HG03460 (cell line): ENCODE results near the gene CAPN14.
A peak's percentile ranks its signal among the peaks of the same experiment; 100 is the strongest.

Experiments used
- ATAC-seq: cut with Tn5 transposase; IDR thresholded peaks from one replicate; pipeline ENCODE4 v1.9.1; 2021; ENCODE audit not compliant: unreplicated experiment

CAPN14 gene

DNA sequence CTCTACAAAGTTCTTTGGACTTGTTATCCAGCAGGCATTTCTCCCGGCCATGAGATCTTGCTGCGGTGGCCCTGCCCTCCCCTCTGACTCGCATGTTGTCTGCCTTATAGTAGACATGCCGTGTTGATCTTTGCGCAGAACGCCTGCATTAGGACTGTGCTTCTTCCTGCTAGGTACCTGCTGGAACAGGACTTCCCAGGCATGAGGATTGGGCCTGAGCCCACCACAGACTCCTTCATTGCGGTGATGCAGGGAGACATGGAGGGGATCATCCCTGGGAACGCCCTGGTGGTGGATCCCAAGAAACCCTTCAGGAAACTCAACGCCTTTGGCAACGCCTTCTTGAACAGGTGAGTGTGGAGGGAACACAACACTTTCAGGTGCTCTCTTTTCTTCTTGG, 26.8 kb upstream of the CAPN14 start:
- no peak for ATAC-seq

DNA sequence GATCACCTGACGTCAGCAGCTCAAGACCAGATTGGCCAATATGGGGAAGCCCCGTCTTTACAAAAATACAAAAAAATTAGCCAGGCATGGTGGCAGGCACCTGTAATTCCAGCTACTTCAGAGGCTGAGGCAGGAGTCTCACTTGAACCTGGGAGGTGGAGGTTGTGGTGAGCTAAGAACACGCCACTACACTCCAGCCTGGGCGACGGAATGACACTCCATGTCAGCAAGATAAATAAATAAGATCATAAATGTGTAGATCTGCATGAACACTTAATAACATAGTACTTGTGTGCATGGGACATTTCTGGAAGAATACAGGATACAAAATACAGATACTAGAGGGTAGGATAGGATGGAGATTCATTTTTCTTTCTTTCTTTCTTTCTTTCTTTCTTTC, 25.7 kb upstream of the CAPN14 start:
- ATAC-seq, result no peak

DNA sequence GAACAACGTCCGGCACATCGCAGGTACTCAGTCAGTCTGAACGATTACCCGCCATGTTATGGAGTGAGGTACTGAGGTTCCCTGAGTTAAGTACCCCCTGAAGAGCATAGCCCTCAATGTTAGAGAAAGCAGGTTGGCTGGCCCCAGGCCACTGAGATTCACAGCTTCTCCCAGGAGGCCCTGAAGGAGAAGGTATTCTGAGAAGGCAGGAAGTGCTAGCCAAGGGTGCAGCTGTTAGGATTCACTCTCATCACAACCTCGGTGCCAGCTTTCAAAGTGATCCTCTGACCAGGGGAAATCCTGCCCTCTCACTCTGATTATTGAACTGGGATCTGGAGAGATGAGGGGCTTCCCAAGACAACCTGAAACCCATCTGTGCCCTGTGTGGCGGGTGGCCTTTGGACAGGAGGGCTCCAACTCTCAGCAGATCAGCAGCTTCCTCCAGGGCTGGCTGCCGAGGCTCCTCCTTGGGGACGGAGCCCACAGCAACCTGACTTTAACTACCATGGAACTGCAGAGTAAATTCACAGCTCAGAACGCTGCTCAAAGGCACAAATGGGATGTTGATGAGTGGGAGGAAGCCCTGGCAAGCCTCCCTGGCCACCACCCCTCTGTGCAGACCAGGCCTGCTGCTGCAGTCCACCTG, 24.4 kb upstream of the CAPN14 start:
- no peak for ATAC-seq

DNA sequence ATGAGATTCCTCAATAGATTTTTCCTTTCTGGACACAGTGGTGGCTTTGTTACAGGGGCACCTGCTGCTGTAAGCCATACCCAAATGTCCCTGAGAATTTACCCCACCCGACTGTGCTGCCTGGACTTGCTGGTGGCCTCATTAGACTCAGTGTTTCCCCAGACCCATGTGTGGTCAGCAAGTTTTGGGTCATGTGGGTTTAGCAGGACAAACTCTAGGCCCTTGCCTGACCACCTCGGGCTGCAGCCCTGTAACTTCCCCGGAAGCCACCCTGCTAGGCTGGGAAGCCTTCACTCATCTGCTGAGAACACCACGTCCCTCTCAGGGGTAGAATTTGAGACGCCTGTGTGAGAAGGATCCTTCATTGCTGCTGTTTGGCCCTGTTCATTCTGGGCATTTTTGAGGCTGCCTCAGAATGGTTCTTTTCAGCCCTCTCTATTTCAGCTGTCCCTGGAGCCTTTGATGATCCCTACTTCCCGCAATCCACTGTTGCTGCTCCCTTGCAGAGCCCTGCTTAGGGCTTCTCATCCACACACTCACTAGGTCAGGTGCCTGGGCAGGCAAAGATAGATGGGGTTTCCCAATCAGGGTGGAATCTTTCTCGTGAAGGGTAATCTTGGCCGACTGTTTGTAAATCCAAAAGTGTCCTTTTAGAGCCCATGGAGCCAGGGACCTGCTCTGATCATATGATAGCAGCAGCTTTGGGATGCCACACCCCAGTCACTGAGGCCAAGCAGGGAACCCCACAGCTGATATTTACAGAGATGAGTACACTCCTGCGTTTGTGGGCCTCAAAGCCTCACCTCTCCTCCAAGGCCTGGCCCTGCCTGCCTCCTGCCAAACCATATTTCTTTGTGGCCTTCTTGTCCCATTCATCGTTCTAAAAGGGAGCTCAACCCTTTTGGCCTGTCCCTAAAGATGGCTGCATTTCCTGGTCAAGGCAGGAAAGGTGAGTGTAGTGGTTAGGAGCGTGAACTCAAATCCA, 23.4 kb upstream of the CAPN14 start:
- ATAC-seq, result no peak

DNA sequence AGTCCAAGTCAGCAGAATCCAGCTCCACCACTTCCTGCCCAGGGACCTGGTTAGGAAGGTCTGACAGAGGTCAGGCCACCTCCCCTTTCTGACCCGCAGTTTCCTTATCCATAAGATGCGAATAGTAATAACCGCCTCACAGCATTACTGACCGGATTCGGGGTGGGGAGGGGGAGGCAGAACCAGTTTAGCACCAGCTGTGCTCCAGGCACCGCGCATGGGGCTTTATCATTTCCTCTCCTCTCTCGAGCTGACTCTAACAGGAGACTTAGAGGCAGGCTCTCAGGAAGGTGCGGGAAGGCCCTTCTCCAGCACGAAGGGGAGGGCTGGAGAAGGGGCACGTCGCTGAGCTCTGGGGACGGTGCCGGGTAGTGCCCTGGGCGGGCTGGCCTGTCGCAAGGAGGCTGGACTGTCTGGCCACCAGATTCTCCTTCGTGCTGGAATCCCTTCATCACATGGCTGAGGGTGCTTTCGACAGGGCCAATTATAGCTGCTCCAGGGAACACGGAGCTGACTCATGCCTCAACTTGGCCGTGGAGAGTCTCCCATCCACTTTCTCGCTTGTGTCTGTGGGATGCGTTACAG, 22.4 kb upstream of the CAPN14 start:
- ATAC-seq, result no peak

DNA sequence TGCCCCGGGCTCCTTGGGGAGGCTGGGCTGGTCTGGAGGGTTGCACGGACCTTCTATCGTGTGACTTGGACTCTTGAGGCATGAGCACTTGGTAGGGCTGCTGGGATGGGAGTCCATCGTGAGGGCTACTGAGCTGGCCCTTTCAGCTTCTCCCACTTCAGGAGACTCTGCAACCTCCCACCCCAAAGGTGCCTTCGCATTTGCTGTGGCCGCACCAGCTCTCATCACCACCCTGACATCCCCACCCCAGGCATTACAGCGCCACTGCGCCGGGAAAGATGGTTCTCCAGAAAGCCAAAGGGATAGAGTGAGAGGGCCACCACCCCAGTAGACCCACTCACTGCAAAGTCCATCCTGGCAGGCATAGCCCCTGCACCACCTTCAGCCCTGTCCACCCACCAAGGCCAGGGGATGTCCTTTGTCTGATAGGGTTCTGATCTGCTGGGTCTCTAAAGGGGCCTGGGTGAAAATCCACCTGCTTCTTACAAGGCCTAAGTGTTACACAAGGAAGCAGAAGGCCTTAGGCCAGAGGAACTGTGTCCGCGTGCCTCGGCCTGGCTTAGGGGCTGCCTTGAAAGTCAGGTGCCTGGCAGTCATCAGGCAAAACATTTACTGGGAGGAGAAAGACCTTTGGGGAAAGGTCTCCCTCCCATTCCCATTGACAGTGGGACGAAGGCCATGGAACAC, 21.7 kb upstream of the CAPN14 start:
- ATAC-seq, result no peak

DNA sequence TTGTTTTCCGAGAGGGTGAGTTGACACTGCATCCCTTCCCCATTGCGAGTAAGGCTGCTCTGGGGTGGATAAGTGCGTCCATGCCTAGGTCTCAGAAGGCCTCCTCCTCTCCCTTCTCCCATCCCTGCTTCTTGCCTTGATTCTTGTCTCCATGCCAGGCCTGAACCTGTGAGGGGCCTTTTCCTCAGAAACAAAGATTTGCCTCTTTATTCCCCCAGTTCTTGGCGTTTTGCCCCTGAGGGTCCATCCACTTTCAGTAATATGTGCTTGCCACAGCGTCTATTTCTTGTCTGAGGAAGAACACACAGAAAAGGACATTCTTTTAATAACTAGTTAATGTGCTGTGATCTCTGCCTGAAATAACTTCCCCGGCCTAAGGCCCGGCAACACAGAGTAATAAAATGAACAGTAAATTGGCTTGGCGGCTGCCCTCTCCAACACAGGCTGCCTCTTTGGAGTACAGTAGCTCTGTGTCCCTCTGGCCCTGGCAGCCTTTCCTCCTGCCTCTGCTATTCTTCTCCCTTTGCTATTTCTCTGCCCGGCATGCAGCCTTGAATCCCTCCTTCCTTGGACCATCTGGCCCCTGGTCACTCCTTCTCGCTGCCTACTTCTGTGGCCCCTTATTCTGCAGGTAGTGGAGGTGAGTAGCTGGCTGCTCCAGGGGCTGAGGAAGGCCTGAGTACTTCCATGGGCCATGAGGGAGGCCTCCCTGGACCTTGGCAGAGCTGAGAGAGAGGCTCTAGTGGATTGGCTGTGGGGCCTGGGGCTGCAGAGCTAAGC, 21.0 kb upstream of the CAPN14 start:
- no peak for ATAC-seq

DNA sequence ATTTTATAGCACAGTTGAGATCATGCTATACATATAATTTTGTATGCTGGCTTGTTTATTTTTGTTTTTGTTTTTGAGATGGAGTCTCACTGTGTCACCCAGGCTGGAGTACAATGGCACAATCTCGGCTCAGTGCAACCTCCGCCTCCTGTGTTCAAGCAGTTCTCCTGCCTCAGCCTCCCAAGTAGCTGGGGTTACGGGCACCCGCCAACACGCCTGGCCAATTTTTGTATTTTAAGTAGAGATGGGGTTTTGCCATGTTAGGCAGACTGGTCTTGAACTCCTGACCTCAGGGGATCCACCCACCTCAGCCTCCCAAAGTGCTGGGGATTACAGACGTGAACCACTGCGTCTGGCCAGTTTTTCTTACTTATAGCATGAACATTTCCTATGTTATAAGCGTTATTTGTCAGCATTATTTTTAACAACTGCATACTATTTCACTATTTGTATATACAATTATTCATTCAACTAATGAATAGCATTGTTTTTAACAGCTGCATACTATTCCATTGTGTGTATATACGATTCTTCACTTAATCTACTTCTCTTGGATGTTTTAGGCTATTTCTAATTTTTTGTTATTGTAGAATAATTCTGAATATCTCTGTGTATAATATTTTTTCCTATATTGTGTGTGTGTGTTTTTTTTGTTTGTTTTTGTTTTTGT, 20.2 kb upstream of the CAPN14 start:
- no peak for ATAC-seq

DNA sequence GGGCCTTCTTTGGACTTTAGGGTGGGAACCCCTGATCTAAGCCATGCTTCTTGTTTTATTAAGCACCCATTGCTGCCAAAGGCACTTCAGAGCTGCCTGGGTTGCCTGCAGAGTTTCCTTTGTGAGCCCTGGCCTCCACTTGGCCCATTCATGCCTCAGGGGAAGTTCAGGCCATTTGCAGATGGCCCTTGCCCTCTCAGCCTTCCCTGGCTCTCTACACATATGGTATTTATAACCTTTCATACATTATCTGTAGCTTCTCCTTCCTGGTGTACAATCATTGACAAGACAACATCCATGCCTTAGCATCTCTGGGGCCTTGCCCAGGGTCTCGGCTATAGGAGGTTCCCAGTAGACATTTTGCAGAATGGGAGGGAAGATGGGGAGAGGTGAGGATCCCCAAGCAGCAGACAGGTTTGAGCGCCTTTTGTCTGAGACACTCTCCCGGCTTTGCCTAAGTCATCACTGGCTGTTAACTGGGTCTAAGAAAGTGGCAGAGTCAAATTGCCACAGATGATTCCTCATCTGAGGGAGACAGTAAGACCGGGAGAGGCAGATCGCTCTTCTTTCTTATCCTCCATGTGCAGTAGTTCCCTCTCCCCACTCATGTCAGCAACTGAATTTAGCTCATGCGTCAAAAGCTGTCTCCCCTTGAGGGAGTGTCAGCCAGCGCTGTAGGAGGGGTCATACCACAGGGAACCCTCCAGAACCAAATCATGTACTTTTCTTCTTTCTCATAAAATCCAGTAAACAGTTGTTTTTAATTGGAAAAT, 19.3 kb upstream of the CAPN14 start:
- no peak for ATAC-seq

DNA sequence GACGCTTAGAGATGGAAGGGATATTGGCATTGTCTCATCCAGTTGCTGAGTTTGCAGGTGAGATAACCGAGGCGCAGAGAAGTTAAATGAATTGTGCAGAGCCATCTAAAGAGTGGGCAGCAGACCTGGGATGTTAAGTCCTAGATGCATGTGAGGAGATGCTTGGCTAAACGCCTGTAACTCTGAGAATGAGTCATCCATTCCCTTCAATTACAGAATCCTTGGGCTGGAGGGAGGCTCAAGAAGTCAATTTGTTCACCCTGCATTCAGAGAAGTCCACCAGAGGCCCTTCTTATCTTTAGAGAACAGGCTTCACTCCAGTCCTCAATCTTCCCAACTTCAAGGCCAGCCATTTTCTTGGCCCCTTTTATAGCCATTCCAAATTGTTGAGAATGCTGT, 18.2 kb upstream of the CAPN14 start:
- ATAC-seq, result no peak

DNA sequence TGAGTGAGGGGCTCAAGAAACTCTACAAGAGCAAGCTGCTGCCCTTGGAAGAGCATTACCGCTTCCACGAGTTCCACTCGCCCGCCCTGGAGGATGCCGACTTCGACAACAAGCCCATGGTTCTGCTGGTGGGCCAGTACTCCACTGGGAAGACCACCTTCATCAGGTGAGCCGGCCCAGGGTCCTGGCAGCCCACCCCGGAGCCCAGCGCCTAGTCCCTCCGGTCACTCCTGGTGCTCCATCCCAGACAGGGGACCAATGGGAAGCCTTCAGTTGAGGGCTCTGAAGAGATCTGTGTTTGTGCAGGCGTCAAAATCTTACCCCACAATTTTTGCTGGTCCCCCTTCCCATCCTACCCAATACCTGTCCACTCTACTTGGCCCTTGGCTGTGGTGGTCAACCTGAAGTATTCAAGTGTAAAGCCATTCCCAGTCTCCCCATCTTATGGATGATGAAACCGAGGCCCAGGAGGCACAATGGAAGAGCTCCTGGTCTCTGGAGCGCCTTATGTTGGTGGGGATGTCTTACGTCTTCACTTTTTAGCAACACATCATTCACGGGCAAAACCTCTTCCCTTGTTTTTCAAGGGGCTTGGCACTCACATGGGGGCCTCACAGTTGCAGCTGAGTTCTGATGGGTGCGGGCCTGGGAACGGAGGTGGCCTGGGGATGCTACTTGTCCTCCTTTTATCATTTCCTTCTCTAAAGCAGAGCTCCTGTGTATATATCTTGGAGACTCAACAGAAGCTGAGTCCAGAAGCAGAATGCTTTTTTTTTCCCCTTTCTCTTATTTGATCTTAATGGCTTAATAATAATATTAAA, 17.6 kb upstream of the CAPN14 start:
- ATAC-seq, result no peak

DNA sequence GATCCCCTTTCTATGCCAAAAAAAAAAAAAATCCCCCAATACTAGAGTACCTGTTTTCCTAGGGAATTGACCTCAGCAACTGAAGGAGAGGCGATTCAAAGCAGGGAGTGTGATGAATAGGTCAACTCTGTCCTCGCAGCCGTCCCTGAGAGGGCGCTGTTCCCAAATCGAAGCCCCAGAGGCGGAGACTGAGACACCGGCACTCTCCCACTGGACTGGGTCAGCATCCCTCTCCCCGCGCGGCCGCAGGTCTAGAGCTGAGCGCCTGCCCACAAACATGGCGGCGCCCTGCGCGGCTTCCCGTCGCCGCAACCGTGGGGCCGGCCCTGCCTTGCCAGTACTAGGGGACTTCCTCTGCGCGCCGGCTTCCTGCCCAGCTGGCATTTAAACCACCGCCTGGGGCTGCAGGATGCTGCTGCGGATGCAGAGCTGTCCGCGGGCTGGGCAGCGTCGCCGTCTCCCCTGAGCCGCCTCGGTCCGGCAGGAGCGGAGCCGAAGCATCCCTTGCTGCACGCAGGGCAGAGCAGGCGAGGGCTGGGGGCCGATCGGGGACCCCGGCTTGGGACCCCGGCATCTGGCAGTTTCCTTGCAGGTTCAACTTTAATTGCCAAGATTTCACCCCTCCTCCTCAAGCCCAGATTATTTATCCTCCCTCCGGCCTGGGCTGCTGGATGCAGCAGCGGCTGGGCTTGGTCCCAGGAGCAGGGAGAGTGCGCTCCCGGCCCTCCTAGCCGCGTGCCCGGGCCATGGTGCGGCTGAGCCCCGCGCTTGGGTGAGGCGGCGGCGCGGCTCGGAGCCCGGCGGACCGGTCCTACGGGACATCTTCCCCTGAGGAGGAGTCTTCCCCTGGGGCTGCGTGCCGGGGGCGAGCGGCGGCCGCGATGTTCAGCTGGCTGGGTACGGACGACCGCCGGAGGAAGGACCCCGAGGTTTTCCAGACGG, 16.7 kb upstream of the CAPN14 start, which contains the start of gene EHD3:
EHD3 (plus strand) TSS at position 412 of the 942 bp plus-strand sequence; CDS start at position 882, 470 bp downstream.
- ATAC-seq, result peak; percentile 95

DNA sequence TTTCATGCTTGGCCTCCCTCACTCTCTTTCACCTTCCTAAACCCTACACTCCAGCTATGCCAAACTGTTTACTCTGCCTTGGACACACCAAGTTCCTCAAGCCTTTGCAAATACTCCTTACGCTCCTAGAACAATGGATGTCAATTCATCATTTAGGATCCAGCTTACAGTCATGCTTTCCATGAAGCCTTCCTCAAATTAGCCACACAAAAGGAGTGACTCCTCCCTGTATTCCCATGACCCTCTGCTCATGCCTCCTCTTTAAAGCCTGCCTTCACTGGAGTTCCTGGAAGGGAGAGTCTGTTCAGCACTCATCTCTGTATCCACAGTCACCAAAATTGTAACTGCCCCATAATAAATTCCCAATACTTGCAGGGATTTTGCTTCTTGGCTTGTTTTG, 15.9 kb upstream of the CAPN14 start:
- no peak for ATAC-seq

DNA sequence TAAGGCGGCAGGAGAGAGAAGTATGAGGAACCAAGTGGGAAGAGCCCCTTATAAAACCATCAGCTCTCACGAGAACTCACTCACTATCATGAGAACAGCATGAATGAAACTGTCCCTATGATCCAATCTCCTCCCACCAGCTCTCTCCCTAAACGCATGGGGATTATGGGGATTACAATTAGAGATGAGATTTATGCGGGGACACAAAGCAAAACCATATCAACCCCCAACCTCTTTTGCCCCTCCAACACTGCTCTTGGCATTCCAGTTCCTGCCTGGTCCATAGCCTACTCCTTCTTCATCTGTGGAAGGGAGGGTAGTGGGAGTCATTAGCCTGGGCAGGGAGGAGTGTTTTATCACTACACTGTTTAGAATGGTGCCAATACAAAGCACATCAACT, 15.3 kb upstream of the CAPN14 start:
- ATAC-seq, result no peak

DNA sequence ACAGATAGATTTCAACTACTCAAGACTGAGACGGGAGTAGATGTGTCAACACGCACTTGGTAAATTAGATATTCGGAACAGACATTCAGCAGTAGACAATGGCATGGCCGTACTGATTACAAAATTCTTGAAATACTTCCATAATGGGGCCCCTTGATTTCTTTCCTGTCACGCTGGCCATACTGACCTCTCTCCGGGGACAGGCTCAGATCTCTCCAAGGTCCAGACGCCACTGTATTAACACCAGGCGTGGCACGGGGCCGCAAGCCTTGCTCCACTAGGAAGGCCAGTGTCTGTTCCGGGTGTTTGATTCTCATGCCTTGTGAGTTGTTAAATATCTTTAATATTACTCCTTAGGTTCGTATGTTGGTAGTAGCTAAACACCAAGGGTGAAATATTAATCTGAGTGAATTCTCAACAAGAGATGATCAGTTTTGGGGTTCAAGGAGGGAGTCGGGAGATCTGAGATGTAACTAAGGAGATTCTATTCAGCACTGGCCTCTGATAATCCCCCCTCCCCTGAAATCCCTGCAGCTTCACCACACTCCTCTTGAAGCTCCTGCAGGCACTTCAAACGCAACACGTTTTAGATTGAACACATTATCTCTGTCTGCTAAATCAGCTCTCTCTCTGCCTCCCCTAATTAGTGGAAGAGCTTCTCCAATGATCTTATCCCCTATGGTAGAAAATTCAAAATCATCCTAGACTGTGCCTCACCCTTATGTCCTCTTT, 14.4 kb upstream of the CAPN14 start:
- no peak for ATAC-seq

DNA sequence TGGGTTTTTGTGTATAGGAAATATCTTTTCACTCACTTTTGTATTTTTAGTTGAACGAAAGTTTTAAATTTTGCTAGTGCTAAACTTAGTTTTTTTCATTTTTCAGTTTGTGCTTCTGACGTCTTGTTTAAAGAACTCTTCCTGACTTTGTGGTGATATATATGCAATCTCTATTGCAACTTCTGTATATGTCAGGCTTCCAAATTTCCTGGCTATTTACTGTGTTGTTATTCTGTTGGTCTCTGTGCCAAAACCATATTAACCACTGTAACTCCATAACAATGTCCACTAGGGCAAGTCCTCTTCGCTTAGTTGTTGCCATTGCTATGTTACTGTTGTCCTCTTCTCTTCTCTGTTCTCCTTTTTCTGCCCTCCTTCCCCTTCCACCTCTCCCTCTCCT, 13.4 kb upstream of the CAPN14 start:
- ATAC-seq, result no peak

DNA sequence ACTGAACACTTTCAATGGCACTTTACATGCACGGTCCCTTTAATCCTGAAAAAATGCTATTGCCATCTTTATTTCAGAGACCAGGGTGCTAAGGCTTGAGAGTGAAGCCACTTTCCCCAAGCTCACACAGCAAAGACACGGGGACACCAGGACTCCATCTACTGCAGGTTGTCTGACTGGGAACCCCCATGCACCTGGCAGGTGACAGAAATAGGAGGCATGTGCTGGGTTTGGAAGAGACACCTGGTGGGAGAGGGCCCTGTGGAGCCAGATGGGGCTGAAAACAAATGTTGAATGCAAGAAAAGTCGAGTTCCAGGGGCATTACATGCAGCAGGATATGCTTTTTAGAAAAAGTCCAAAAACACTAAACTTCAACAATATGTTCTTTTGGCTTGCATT, 11.4 kb upstream of the CAPN14 start:
- no peak for ATAC-seq
